Stimulated activated CD8-positive, alpha-beta memory T cell treated with anti-CD3 and anti-CD28 coated beads, Interleukin-7, amount 100 ng/mL, for 1 hour (primary cell): ENCODE results near the gene D2HGDH.
"Not testable (repeated sequence)": the region's sequence is repeated elsewhere in the genome, so short reads cannot be mapped to it uniquely, and the experiment has no call there.

Experiments used
- DNase-seq, 2 donors: peaks; one replicate each; pipeline ENCODE4 v3.0.0-alpha.2; 2020; ENCODE audit warnings: low read depth in 2 of 2

The D2HGDH gene

DNA sequence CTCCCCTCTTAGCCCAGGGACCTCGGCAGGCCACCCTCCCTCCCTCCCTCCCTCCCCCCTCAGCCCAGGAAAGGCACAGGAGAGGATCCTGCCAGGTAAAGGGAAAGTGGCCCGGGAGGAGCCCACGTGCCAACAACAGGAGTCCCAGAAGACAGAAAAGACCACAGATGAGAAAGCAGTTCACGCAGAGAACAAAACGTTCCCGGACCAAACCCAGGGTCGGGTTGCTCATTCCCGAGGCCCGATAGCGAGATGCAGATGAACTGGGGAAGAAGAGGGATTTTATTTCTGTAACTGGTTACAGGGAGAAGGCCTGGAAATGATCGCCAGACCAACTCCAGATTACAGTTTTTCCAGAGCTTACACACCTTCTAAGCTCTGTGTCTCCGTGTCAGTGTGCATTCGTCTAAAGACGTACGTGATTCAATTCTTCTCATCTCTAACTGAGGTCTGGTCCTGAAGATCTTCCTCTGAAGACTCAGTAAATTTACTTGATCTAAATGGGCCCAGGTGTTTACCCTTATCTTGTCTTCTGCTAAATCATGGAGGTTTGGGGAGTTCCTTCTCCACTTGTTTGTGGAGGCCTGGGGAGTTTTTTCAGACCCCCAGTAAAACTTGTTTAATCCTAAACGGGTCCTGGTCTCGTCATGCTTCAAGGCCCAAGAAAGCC lies 73.8 kb downstream of the D2HGDH start:
- no peak for DNase-seq

DNA sequence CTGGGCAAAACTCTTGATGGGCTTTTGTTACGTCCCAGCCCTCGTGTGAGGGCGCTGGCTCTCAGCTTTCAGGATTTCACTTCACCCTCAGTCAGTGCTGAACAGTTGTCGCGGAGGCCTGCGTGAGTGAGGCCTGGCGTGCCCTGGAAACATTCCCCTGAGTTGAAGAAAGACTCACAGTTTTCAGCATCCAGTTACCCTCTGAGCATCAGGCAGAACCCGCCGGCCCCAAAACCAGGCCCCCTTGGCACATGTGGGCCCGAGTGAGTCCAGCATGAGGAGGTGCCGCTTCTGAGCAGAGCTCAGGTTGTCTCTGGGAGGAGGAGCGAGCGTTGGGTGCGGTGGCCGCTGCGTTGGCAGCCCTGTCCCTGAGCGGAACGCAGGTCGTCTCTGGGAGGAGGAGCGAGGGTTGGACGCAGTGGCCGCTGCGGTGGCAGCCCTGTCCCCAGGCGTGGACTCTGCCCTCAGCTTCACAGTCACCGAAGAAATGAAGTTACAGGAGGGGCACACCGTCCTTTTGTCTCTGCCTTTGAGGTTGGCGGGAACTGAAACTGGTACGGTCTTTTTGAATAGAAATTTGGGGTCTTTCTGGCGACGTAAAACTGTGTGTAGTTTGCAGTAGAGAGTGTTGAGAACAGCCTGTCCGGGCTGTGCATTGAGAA lies 74.4 kb downstream of the D2HGDH start, which contains the start of gene NEU4:
Gene NEU4, plus strand, starts transcription at position 473 of the 662 bp plus-strand sequence. CDS start 5,292 bp downstream, outside the sequence.
- DNase-seq, result no peak

DNA sequence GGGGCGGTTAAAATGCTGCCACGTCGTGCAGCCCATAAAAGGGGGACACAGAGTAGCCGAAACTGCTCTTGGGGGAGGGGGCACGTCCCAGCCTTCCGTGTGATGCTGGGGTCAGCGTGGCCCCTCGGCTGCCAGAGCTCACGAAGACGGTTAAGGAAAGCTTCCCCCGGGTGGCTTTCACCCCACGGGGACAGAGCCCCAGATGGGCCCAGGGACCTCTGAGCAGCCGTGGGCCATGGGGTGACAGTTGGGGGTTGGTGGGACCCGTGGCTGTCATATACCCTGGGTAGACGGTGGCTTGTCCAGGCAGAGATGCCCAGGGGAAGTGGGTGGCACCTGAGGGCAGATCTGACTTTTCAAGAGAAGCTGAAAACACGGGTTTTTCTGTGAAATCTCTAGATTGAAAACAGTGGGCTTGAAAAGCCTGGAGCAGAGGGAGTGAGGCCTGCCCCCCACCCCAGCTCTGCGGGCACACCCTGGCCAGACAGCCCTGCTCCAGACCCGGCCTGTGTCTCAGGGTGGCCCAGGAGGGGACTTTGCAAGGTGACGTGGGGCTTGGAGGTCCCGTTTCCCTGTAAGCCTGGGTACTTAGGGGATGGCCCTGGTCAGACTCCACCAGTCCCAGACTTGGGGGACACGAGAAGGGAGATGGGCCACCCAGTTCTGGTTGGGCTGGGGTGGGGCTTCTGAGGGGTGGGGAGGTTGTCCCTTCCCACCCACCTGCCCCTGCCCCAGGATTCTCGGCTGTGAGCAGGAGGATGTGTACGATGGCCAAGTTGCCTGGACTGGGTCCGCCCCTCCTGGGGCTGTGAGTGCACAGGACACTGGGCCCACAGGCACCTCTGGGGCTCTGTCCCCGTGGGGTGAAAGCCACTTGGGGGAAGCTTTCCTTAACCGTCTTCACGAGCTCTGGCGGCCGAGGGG lies 75.2 kb downstream of the D2HGDH start:
- DNase-seq, result no peak

DNA sequence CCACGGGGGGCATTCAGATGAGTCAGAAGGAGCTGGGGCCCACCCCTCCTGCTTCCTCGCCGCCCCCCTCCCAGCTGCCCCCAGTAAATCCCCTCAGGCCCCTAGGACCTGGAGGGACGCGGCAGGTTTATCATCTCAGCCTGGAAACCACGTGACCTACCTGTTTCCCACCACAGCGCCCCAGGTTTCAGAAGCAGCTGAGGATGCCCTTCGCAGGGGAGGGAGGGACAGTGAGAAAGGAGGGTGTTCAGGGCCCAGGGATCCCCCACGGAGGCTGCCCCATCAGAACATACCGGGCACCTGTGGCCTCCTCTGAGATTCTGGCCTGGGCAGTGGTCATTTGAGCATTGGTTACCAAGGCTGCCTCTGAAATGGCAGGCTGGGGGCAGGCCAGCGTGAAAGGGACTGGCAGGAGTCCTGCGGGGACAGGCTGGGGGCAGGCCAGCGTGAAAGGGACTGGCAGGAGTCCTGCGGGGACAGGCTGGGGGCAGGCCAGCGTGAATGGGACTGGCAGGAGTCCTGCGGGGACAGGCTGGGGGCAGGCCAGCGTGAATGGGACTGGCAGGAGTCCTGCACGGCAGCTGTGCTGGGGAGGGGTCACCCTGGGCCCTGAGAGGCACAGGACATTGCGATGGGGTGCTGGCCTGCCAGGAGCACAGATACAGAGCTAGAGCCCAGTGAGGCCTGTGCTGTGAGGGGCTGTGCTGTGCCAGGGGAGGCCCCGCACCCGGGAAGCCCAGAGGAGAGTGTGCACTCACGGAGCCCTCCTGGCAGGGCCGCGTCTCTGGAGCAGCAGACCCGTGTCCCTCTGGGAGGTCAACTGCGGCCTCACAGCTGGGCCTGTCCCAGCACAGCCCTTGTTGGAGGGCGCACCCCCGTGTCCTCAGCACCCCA lies 76.1 kb downstream of the D2HGDH start:
- no peak for DNase-seq

DNA sequence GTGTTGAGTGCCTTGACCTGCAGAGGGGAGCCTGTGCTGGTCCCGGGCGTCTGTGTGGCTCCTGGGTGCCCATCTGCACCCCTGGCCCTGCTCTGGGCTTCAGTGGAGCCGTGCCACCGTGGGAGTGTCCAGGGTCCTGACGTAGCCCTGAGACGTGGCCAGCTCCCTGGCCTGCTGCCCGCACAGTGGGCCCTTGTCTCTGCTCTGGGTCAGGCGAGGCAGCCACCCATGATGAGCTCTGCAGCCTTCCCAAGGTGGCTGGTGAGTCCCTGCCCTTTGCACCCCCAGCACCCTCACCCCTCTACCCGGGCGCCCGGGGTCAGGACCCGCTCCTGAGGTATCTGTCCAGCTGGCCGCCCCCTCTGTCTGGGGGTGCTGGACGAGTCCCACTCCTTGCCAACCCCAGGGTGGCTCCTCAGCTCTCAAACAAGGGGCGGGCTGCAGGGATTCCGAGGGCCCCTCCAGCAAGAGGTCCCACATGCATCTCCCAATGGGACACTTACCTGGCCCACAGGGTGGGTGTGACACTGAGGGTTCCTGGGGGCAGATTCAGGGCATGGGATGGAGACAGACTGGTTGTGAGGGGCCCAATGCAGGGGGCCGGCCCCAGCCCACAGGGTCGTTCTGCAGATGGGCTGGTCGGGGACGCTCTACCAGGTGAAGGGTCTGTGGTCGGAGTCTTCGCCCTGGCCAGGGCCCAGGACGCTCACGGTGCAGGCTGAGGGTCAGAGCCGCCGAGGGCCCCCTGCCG lies 76.9 kb downstream of the D2HGDH start:
- no peak for DNase-seq

DNA sequence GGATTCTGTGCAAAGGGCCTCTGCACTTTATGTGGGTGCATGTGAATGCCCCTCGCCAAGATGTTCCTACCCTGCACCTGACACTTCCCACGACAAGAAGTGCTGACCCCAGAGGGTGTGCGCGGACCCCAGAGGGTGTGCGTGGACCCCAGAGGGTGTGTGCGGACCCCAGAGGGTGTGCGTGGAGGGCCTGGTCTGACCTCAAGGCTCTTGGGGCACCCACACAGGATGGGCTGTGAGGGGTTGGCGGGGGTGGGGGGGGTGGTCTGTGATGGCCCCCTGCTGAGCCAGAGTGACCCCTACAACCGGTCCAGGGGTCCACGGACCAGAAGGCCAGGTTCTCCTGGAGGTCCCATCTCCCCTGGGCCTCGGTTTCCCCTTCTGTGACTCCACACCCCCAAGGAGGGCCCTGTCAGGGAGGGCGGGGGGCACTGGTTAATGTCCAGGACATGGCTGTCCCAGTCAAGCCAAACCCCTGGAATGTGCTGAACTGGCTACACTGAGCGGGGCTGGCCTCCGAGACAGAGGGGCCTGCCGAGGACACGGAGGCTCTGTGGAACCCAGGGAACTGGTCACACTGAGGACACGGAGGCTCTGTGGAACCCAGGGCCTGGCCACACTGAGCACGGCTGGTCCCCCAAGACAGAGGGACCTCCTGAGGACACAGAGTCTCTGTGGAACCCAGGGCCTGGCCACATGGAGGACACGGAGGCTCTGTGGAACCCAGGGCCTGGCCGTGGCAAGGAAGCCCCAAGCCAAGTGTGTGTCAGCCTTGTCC lies 77.7 kb downstream of the D2HGDH start:
- no peak for DNase-seq

DNA sequence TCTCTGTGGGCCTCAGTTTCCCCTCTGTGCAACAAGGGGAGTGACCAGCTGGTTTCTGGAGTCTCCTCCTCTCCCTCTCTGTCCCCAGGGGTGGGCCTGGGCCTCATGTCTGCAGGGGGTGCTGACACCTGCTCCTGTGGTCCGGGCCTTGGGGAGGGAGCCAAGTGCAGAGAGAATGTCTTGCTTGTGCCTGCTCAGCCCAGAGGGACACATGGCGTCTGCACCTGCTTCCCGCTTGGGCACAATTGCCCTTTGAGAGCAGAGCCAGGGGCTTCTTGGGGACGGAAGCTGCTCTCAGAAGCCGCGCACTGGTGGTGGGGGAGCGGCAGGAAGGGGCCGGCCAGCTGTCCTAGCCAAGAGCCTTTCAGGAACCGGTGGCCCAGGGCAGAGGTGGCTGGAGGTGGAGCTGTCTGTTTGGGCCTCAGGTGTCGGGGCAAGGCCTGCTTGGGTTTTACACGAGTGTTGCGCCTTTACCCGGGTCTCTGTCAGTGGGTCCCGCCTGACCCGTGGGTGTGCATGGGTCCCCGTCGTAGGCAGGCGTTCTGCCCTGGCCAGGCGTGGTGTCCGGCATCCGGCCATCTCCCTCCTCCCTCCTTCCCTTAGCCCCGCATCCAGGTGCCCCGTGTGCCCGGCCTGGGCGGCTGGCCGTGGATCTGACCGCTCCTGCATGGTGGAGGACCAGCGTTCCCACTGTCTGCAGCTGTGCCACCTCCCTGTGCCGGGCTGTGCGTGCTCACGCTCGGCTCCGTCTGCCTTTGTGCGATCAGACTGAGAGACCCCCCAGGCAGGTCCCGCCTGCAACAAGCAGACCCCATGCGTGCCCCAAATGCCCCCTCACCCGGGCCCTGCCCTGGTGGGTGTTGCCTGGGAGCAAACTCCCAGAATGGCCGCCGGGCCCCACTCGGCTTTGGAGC lies 78.6 kb downstream of the D2HGDH start:
- DNase-seq, result no peak

DNA sequence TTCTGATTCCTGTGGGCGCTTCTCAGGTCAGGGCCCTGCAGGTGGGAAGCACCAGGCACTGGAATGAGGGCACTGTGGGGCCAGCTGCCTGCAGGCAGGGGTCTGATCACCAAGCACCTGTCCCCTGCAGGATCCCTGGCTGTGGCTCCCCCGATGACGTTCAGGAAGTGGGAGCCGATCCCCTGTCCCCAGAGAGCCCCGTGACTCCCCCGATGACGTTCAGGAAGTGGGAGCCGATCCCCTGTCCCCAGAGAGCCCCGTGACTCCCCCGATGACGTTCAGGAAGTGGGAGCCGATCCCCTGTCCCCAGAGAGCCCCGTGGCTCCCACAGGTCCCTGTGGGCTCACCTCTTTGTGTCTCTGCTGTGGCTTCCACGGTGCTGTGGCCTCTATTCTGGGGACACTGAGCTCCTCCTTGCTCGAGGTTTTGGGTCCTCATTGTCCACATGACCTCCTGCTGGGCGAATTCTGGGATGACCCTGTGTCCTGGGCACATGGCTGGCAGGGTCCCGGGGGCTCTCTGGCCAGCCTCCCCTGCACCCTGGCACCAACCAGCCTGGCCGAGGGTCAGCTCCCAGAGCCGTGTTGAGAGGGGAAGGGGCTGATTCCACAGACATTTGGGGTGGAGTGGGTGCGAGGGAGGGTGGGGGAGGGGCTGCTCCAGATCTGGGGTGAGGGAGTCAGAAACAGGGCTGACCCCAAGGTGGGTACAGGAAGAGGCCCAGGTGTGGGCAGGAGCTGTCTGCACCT lies 79.4 kb downstream of the D2HGDH start:
- DNase-seq, result no peak

DNA sequence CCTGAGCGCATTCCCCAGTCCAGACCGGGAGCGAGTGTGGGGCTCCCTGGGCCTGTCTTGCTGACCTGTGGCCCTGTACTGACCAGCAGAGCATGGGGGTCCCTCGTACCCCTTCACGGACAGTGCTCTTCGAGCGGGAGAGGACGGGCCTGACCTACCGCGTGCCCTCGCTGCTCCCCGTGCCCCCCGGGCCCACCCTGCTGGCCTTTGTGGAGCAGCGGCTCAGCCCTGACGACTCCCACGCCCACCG lies 79.9 kb downstream of the D2HGDH start:
- DNase-seq, result no peak

DNA sequence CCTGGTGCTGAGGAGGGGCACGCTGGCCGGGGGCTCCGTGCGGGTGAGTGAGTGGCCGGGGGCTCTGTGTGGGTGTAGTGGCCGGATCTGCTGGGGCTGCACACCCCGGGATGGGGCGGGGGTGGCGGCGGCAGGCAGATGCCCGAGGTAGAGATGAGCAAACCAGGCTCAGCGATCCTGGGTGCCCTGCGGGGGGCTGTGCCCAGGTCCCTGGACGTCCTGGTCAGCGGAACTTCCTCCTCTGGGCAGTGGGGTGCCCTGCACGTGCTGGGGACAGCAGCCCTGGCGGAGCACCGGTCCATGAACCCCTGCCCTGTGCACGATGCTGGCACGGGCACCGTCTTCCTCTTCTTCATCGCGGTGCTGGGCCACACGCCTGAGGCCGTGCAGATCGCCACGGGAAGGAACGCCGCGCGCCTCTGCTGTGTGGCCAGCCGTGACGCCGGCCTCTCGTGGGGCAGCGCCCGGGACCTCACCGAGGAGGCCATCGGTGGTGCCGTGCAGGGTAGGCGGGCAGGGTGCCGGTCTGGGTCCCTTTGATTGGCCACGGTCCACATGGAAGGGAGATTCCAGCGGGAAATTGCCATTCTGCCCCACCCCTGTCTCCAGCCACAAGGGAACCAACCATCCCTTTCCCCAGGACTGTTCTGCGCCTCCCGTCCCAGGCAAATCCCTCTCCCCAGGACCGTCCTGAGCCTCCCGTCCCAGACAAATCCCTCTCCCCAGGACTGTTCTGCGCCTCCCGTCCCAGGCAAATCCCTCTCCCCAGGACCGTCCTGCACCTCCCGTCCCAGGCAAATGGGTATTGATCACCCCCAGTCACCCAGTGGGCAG lies 80.4 kb downstream of the D2HGDH start:
- DNase-seq, result no peak

DNA sequence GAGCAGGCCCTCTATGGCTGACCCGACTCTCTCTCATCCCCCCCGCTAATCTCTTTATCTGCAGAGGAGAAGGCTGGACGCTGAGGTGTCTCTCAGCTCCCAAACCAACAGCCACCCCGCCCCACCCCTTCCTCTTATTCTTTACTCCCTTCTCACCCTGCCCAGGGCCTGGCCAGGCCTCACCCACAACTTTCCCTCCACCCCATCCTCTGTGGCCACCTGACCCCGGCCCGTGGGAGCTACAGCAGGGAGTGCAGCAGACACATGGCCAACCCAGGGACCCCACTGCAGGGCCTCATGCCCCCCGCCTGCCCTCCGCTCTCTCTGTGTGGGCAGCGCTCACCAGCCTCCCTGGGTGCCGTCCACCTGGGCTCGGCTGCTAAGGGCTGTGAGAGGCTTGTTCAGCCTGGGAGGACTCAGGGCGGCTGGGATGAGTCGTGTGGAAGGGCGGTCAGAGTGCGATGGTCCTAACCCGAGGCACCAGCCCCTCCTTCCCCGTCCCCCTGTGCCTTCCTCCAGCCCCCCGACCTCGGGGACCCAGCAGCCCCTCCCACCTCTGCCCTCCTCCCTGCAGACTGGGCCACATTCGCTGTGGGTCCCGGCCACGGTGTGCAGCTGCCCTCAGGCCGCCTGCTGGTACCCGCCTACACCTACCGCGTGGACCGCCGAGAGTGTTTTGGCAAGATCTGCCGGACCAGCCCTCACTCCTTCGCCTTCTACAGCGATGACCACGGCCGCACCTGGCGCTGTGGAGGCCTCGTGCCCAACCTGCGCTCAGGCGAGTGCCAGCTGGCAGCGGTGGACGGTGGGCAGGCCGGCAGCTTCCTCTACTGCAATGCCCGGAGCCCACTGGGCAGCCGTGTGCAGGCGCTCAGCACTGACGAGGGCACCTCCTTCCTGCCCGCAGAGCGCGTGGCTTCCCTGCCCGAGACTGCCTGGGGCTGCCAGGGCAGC lies 81.3 kb downstream of the D2HGDH start:
- DNase-seq, result no peak

DNA sequence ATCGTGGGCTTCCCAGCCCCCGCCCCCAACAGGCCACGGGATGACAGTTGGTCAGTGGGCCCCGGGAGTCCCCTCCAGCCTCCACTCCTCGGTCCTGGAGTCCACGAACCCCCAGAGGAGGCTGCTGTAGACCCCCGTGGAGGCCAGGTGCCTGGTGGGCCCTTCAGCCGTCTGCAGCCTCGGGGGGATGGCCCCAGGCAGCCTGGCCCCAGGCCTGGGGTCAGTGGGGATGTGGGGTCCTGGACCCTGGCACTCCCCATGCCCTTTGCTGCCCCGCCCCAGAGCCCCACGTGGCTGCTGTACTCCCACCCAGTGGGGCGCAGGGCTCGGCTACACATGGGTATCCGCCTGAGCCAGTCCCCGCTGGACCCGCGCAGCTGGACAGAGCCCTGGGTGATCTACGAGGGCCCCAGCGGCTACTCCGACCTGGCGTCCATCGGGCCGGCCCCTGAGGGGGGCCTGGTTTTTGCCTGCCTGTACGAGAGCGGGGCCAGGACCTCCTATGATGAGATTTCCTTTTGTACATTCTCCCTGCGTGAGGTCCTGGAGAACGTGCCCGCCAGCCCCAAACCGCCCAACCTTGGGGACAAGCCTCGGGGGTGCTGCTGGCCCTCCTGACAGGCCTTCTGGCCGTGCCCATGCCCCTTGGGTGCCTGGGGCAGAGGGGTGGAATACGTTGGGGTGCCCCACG lies 82.1 kb downstream of the D2HGDH start:
- no peak for DNase-seq

DNA sequence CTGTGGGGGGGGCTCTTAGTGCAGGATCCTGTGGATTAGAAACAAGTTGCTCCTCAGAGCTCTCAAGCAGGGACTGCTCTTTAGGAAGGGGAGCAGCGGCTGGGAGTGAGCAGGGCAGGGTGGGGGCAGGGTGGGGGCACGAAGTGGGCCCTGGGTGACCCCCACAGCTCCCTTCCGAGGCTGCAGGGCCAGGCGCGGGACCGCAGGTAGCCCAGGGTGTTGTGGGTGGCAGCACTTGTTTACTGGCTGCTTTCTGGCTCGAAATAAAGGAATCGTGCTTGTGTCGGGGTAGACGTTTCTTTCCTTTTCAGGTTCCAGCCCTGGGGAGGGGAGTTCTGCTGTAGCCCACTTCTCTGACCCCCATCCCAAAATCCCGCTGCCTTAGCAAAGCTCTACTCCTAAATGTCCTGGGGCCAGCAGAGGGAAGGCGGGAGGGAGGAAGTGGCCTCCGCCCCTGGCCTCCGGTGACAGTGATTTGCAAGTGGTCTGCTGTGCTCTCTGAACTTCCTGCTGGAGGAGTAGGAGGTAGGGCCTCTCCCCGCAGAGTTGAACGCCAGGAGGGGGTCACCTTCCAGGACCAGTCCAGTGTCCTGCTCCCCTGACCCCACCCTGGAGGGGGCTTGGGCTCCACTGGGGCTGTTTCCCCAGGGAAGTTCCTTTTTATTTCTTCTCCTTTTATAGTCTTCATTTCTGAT lies 82.8 kb downstream of the D2HGDH start:
- DNase-seq, result no peak

DNA sequence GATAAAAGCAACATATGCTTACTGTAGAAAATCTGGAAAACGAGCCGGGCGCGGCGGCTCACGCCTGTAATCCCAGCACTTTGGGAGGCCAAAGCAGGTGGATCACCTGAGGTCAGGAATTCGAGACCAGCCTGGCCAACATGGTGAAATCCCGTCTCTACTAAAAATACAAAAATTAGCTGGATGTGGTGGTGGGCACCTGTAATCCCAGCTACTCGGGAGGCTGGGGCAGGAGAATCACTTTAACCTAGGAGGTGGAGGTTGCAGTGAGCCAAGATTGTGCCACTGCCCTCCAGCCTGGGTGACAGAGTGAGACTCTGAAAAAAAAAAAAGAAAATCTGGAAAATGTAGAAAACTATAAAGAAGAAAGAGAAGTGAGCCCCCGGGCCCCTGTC lies 83.4 kb downstream of the D2HGDH start:
- not testable (repeated sequence) for DNase-seq
